ENCODE data around the gene PRICKLE3.

- TF ChIP-seq CTCF (IDR thresholded peaks at IDR 0.05) (no peak), ELK1 (IDR thresholded peaks at IDR 0.05; ENCODE audit: low read depth, low read length) (no peak), FOSB (CRISPR knock-in tag; IDR thresholded peaks at IDR 0.05) (no peak), HDAC2 (IDR thresholded peaks at IDR 0.05) (no peak)
- TF ChIP-seq, protein P1, sequence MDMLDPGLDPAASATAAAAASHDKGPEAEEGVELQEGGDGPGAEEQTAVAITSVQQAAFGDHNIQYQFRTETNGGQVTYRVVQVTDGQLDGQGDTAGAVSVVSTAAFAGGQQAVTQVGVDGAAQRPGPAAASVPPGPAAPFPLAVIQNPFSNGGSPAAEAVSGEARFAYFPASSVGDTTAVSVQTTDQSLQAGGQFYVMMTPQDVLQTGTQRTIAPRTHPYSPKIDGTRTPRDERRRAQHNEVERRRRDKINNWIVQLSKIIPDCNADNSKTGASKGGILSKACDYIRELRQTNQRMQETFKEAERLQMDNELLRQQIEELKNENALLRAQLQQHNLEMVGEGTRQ (IDR thresholded peaks at IDR 0.05): no peak
Observed at GRCh38 chrX:49189606-49190005, 3.4 kb upstream of the PRICKLE3 start.

All from A549 (cell line).